Liver (tissue), 9 donors: ENCODE measurements around the gene IL1RAPL2. TPM values are rescaled to one million over a fixed set of nuclear protein-coding genes. Genes with fewer than 3 reads are reported as not detected.

Experiments
- DNase-seq: peaks from one replicate; pipeline ENCODE4 v3.0.0-alpha.2; 2017; ENCODE audit warnings: low spot score
- H3K27ac ChIP-seq, 2 donors: one replicate each; pipeline ENCODE4 v1.7.0; 2013; ENCODE audit warnings: inconsistent platforms in 2 of 2, low read length in 2 of 2, control low read depth in 1 of 2, low read depth in 1 of 2, mild to moderate bottlenecking in 1 of 2
- H3K27me3 ChIP-seq, 4 donors: one replicate each; pipeline versions ENCODE4 v1.6.1 to v1.7.0; 2013; ENCODE audit warnings: low read length in 3 of 4, inconsistent platforms in 1 of 4, mild to moderate bottlenecking in 1 of 4, moderate library complexity in 1 of 4; ENCODE audit not compliant: control insufficient read depth in 4 of 4, insufficient read depth in 4 of 4
- H3K36me3 ChIP-seq, 4 donors: one replicate each; pipeline versions ENCODE4 v1.6.1 to v1.7.0; 2013; ENCODE audit warnings: low read length in 3 of 4, mild to moderate bottlenecking in 3 of 4, low read depth in 1 of 4, moderate library complexity in 1 of 4; ENCODE audit not compliant: control insufficient read depth in 4 of 4, insufficient read depth in 3 of 4
- H3K4me1 ChIP-seq, 4 donors: one replicate each; pipeline versions ENCODE4 v1.6.1 to v1.7.0; 2013; ENCODE audit warnings: low read length in 3 of 4, mild to moderate bottlenecking in 3 of 4, moderate library complexity in 1 of 4; ENCODE audit not compliant: control insufficient read depth in 4 of 4, insufficient read depth in 4 of 4
- H3K4me3 ChIP-seq, 3 donors: one replicate each; pipeline versions ENCODE4 v1.6.1 to v1.7.0; 2013; ENCODE audit warnings: low read length in 3 of 3, control low read depth in 1 of 3, low read depth in 1 of 3, mild to moderate bottlenecking in 1 of 3
- H3K9ac ChIP-seq, 2 donors: one replicate each; pipeline ENCODE4 v1.7.0; 2013; ENCODE audit warnings: low read length in 2 of 2, mild to moderate bottlenecking in 2 of 2, moderate library complexity in 2 of 2, control low read depth in 1 of 2, low read depth in 1 of 2
- H3K9me3 ChIP-seq, 4 donors: one replicate each; pipeline versions ENCODE4 v1.6.1 to v1.7.0; 2013; ENCODE audit warnings: low read length in 3 of 4; ENCODE audit not compliant: control insufficient read depth in 4 of 4
- ATF3 ChIP-seq: IDR thresholded peaks from 2 replicates; pipeline ENCODE4 v1.6.1; 2016; ENCODE audit warnings: antibody characterized with exemption
- CTCF ChIP-seq: fragments of 150-350 bp; IDR thresholded peaks from 2 replicates; pipeline ENCODE4 v1.5.1; 2017; ENCODE audit warnings: improper control_type of control experiment, low read depth, low read length; ENCODE audit not compliant: missing input control
- EGR1 ChIP-seq, 2 donors: IDR thresholded peaks; 2 replicates each; pipeline ENCODE4 v1.6.1; 2016 to 2018; ENCODE audit warnings: antibody characterized with exemption in 2 of 2, low read depth in 2 of 2
- FOXA1 ChIP-seq: IDR thresholded peaks from 2 replicates; pipeline ENCODE4 v1.6.1; 2016; ENCODE audit warnings: antibody characterized with exemption
- FOXA2 ChIP-seq: IDR thresholded peaks from 2 replicates; pipeline ENCODE4 v1.6.1; 2016; ENCODE audit warnings: antibody characterized with exemption
- GABPA ChIP-seq, 2 donors: IDR thresholded peaks in 1 of 2; conservative IDR thresholded peaks in 1 of 2; 2 replicates each; pipeline ENCODE4 v1.6.1; 2016; ENCODE audit warnings: antibody characterized with exemption in 2 of 2, mild to moderate bottlenecking in 1 of 2, moderate library complexity in 1 of 2
- HNF4A ChIP-seq, 2 donors: conservative IDR thresholded peaks; 2 replicates each; pipeline ENCODE4 v1.6.1; 2016; ENCODE audit warnings: antibody characterized with exemption in 2 of 2, mild to moderate bottlenecking in 2 of 2
- HNF4G ChIP-seq: IDR thresholded peaks from 2 replicates; pipeline ENCODE4 v1.6.1; 2016; ENCODE audit warnings: antibody characterized with exemption
- JUND ChIP-seq, 2 donors: IDR thresholded peaks; 2 replicates each; pipeline ENCODE4 v1.6.1; 2016; ENCODE audit warnings: antibody characterized with exemption in 2 of 2
- NR2F2 ChIP-seq: IDR thresholded peaks from 2 replicates; pipeline ENCODE4 v1.6.1; 2016; ENCODE audit warnings: antibody characterized with exemption
- RAD21 ChIP-seq, 2 donors: IDR thresholded peaks; 2 replicates each; pipeline ENCODE4 v1.6.1; 2016; ENCODE audit warnings: antibody characterized with exemption in 2 of 2, mild to moderate bottlenecking in 2 of 2
- REST ChIP-seq: IDR thresholded peaks from 2 replicates; pipeline ENCODE4 v1.6.1; 2016; ENCODE audit warnings: antibody characterized with exemption, mild to moderate bottlenecking
- RXRA ChIP-seq, 2 donors: IDR thresholded peaks; 2 replicates each; pipeline ENCODE4 v1.6.1; 2017 to 2018; ENCODE audit warnings: antibody characterized with exemption in 2 of 2, mild to moderate bottlenecking in 1 of 2
- SP1 ChIP-seq: IDR thresholded peaks from 2 replicates; pipeline ENCODE4 v1.6.1; 2018; ENCODE audit warnings: antibody characterized with exemption, mild to moderate bottlenecking
- TAF1 ChIP-seq: conservative IDR thresholded peaks from 2 replicates; pipeline ENCODE4 v1.6.1; 2016; ENCODE audit warnings: antibody characterized with exemption, mild to moderate bottlenecking
- YY1 ChIP-seq: IDR thresholded peaks from 2 replicates; pipeline ENCODE4 v1.6.1; 2016; ENCODE audit warnings: antibody characterized with exemption, mild to moderate bottlenecking
- ZBTB33 ChIP-seq: IDR thresholded peaks from 2 replicates; pipeline ENCODE4 v1.6.1; 2016; ENCODE audit warnings: antibody characterized with exemption
- WGBS: extraction: QIAGEN DNeasy Blood & Tissue Kit; methylation state at CpG from one replicate; pipeline ENCODE4 v1.1.7; 2013; 5-methylcytosine and 5-hydroxymethylcytosine counted together
- polyA plus RNA-seq, 2 donors: library from polyadenylated mRNA; stranded (reverse) in 1 of 2; unstranded in 1 of 2; fragments of 200-250 nt in 1 of 2; fragments of >200 nt in 1 of 2; fragmentation: Nextera tagmentation in 1 of 2; extraction: Ambion mirVana in 1 of 2; gene quantifications; one replicate each; pipeline versions ENCODE4 v1.2.1 to v1.2.3, GENCODE V29; 2013 to 2015
- total RNA-seq, 2 donors: library from RNA; depleted of rRNA; stranded (reverse); fragments of >200 nt; gene quantifications; one replicate each; pipeline ENCODE4 v1.2.3, GENCODE V29; 2014
- TF ChIP-seq, protein P1 (sequence below): IDR thresholded peaks from 2 replicates; pipeline ENCODE4 v1.6.1; 2016; ENCODE audit warnings: antibody characterized with exemption
- donor health status: healthy.
- donor health status: healthy.
- donor health status: healthy.
- donor health status: healthy.
- donor health status: healthy.

The IL1RAPL2 gene
- total and polyA plus RNA-seq, 4 donors: 0.20 to 1.6 (median 0.91) TPM

DNA sequence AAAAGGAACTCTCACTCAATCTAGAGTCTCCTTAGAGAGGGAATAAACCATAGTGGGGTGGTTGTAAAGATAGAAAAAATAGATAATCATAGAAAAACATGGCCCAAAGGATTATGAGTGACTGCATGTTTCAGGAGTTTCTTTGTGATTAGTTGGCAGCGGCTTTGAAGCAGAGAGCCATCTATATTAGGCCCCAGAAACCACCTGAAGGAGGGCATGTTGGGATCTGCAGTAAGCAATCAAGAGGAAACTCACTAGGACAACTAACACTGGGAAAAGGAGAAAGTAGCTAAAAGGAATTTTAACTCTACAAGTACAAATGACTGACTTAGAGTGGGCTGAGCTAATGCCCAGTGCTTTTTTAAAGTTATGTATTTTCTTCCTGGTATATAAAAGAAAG lies 987.1 kb downstream of the IL1RAPL2 start:
- no peak overlapping the region for H3K4me3 ChIP-seq
- H3K9ac ChIP-seq: no peak overlapping the region
- no peaks in the 10 kb centered on the region for H3K9me3 ChIP-seq
- TF ChIP-seq CTCF: no peak
- TF ChIP-seq YY1: no peak
- no peak for TF ChIP-seq GABPA (IDR thresholded peaks at IDR 0.05 in 1 of 2, conservative IDR thresholded peaks at IDR 0.05 in 1 of 2)
- no peak for TF ChIP-seq EGR1 (IDR thresholded peaks at IDR 0.05; ENCODE audit: low read depth in 2 of 2)
- no peak for TF ChIP-seq ZBTB33
- no peak for TF ChIP-seq TAF1
- no peak for TF ChIP-seq RXRA (IDR thresholded peaks at IDR 0.05)
- TF ChIP-seq SP1: no peak
- no peak for TF ChIP-seq HNF4A (conservative IDR thresholded peaks at IDR 0.05)
- TF ChIP-seq REST: no peak
- TF ChIP-seq FOXA1: no peak
- TF ChIP-seq, protein P1, sequence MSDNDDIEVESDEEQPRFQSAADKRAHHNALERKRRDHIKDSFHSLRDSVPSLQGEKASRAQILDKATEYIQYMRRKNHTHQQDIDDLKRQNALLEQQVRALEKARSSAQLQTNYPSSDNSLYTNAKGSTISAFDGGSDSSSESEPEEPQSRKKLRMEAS: no peak
- no peak for TF ChIP-seq RAD21 (IDR thresholded peaks at IDR 0.05)
- TF ChIP-seq NR2F2: no peak
- TF ChIP-seq ATF3: no peak
- TF ChIP-seq FOXA2: no peak
- TF ChIP-seq JUND (IDR thresholded peaks at IDR 0.05): no peak
- TF ChIP-seq HNF4G: no peak
- 95% methylated on average over 1 of the region's 1 CpG for WGBS
- no peaks in the 10 kb centered on the region for H3K36me3 ChIP-seq
- H3K27ac ChIP-seq: no peak overlapping the region
- H3K27me3 ChIP-seq: no peaks in the 10 kb centered on the region
- H3K4me1 ChIP-seq: no peaks in the 10 kb centered on the region
- no peak for DNase-seq
